Astrocyte of the cerebellum (primary cell): ENCODE results near the gene GCHFR.

Experiments used
- DNase-seq: peaks from one replicate; pipeline ENCODE4 v3.0.0-alpha.2; 2011; ENCODE audit warnings: low read depth
- H3K4me3 ChIP-seq: 2 replicates; pipeline ENCODE4 v1.5.1; 2011; ENCODE audit warnings: mild to moderate bottlenecking, low read depth, low read length, moderate library complexity
- in situ Hi-C: cut with HindIII; loops from 2 replicates; pipeline ENCODE4 v1.10.0; 2017; ENCODE audit warnings: low sequenced_read_pairs
- TF ChIP-seq, protein P1 (sequence below): IDR thresholded peaks from 2 replicates; pipeline ENCODE4 v1.5.1; 2012; ENCODE audit warnings: low read length, low read depth, moderate library complexity, mild to moderate bottlenecking; ENCODE audit errors: missing control alignments

Gene GCHFR

DNA sequence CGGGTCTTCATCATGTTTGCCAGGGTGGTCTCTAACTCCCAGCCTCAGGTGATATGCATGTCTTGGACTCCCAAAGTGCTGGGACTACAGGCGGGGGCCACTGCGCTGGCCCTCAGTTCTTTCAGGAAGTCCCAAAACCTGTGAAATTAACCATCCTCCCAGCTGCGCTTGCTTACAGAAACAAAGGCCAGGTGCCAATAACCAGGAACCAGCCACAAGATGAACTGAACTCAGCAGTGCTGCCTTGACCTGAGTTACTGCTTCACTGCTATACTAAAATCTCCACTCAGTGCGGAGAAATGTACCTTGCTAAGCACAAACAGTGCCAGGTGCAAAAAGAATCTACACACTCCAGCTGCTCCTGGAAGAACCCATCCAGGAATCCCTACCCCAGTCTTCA lies 3.9 kb upstream of the GCHFR start:
- no peak for DNase-seq
- in situ Hi-C loops, result no loop called here
- TF ChIP-seq, protein P1, sequence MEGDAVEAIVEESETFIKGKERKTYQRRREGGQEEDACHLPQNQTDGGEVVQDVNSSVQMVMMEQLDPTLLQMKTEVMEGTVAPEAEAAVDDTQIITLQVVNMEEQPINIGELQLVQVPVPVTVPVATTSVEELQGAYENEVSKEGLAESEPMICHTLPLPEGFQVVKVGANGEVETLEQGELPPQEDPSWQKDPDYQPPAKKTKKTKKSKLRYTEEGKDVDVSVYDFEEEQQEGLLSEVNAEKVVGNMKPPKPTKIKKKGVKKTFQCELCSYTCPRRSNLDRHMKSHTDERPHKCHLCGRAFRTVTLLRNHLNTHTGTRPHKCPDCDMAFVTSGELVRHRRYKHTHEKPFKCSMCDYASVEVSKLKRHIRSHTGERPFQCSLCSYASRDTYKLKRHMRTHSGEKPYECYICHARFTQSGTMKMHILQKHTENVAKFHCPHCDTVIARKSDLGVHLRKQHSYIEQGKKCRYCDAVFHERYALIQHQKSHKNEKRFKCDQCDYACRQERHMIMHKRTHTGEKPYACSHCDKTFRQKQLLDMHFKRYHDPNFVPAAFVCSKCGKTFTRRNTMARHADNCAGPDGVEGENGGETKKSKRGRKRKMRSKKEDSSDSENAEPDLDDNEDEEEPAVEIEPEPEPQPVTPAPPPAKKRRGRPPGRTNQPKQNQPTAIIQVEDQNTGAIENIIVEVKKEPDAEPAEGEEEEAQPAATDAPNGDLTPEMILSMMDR, result no peak
- H3K4me3 ChIP-seq, result no peak overlapping the region

DNA sequence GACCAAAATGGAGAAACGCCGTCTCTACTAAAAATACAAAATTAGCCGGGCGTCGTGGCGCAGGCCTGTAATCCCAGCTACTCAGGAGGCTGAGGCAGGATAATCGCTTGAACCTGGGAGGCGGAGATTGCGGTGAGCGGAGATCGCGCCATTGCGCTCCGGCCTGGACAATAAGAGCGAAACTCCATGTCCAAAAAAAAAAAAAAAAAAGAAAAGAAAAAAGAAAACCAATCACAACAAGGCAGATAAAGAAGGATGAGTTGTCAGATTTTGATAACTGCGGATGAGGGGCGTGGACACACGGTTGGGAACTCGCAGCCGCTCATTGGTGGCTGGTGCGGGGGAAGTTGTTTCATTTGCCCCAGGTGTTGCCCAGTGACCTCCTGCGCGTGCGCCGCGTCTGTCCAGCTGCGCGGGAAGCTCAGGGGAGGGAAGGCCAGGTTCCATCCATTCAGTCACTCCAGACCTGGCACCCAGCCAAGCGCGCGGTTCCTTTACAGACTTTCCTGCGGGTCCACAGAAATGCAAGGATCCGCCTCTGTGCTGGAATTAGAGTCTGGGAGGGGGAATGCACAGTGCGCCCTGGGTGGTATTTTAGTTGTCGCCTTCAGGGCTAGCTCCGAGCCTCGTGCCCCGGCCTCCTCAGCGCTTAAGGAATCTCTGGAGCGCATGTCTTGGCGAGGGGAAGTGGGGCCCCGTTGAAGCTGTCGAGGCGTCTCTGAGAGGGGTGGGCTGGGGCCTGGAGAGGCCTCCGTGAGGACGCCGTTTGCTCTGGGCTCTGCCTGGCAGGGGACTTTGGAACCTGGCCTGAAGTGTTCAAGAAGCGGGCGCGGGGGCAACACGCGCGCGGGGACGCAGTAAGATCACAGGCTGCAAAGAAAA lies 708 bp upstream of the GCHFR start:
- in situ Hi-C loops, result no loop called here
- no peak for DNase-seq
- TF ChIP-seq, protein P1, result no peak
- H3K4me3 ChIP-seq, result peak overlapping the region; percentile 31

DNA sequence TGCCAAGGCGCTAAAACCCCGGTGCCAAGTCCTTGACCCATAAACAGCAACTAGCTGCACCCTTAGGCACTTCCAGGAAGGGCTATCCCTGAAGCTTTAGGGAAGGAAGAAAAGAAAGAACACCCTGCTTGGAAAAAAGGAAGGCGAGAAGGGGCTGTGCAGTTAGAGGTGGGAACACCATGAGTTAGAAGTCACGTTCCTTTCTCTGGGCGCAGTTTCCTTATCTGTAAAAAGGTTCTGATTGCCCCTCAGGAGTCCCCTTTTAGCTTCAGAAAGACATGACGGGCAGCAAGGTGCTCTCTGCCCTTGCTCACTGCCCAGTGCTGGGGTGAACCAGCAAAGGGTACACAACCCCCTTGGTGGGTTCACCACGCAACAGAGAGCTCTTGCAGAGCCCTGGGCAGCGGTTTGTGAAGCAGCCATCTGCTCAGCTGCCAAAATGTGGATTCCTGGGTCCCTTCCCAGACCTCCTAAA lies 798 bp downstream of the GCHFR start:
- TF ChIP-seq, protein P1, result no peak

DNA sequence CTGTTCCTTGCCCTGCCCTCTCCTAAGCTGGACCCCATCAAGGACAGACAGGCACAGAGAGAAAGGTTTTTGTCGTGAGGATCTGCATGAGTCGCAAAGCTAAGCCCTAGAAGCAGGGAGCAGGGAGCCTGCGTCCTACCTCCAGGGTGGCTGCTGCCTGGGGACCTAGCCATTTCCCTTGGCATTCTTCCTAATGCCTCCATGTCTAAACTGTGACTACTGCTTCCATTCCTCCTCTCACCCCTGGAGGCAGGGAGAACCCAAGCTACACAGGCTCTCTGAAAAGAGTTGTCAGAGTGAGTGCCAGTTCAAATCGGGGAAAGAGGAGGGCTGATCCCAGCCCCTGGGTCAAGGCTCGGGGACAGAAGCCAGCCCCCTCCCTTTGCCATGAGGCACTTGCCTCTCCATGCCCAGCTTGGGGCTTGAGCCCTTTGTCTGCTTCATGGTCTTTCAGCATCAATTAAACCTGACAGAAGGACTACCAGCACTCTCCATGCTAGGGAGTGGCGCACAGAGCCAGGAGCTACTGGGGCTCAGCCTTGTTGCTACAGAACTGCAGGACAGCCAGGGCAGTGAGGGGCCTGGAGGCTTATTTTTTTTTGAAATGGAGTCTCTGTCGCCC lies 2.4 kb downstream of the GCHFR start:
- TF ChIP-seq, protein P1, result no peak
- in situ Hi-C loops, result no loop called here
- DNase-seq, result no peak
- no peak overlapping the region for H3K4me3 ChIP-seq

More for the DNA sequence above, 798 bp downstream of the GCHFR start:
- in situ Hi-C loops, result no loop called here
- peak overlapping the region; percentile 31 for H3K4me3 ChIP-seq
- no peak for DNase-seq

DNA sequence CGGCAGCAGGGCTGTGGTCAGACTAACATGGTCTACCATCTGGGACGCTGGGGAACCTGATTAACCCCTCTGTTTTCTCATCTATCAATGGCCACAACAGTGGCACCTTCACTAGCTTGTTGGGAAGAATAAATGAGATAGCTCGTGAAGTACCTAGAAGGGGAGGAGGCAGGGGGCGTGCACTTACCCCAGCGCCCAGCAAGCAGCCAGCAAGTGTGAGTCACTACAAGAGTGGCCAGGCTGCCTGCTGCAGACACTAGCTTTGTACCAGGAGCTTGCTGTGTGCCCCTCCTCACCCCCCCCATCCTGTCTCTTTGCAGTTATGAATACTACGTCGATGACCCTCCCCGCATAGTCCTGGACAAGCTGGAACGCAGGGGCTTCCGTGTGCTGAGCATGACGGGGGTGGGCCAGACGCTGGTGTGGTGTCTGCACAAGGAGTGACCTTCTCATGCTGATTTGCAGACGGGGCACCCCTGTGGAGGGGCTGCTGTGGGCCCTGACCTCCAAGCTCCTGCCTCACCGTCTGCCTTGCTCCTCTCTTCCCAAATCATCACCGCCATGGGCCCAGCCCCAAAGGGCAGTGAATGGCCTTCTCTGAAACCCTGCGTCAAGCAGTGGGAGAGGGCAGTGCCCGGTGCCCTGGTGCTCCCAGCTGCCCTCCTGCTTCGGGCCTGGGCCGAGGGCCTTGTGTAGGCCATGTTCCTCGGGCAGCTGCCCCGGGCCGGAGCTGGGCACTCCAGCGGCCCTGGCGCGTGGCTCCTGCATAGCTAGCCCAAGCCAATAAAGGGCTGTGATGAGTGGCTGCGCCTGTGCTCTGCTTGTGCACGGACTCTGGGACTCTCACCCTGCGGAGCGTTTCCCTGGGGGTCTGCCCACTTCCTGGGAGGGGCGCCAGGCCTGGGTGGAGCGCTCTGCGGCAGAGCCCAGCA lies 3.3 kb downstream of the GCHFR start:
- no peak overlapping the region for H3K4me3 ChIP-seq
- TF ChIP-seq, protein P1, result no peak
- in situ Hi-C loops, result no loop called here
- DNase-seq, result no peak
